ENCODE data around the gene EFCAB12. TPM values are rescaled to one million over a fixed set of nuclear protein-coding genes. Genes with fewer than 3 reads are reported as not detected.

The EFCAB12 gene
- total and polyA plus RNA-seq, 2 of the 4 experiments (the other 2 are of a cell fraction): under 0.01 to 0.17 TPM

GRCh38 chr3:129404610-129405009 is 23.8 kb downstream of the EFCAB12 start:
- Histone ChIP-seq H3K4me1 (ENCODE audit: control insufficient read depth, insufficient read depth, low read length) (peaks cover 2% of the 10 kb centered on the region; the same call in 1 of the 2 replicates), H3K27me3 (ENCODE audit: control insufficient read depth, insufficient read depth, low read length) (no peaks in the 10 kb centered on the region), H3K18ac (ENCODE audit: low read depth, low read length) (no peak overlapping the region), H2AK5ac (ENCODE audit: low read depth, low read length) (no peak overlapping the region; the same call in 1 of the 2 replicates), H3K9me1 (ENCODE audit: insufficient read depth, low read length) (no peaks in the 10 kb centered on the region), H4K5ac (ENCODE audit: low read depth, low read length) (no peak overlapping the region), H4K20me1 (ENCODE audit: insufficient read depth, low read length) (no peaks in the 10 kb centered on the region), H3K4me3 (ENCODE audit: insufficient read depth, low read depth, low read length) (no peak overlapping the region), H3K14ac (replicated peaks; ENCODE audit: low read depth, low read length) (no peak overlapping the region), H3K4ac (ENCODE audit: low read depth, low read length) (no peak overlapping the region), H3K36me3 (ENCODE audit: control insufficient read depth, insufficient read depth, low read length) (no peaks in the 10 kb centered on the region), H2AK9ac (replicated peaks; ENCODE audit: low read depth, low read length, poor library complexity) (no peak overlapping the region), H2AFZ (replicated peaks; ENCODE audit: low read length, poor library complexity) (no peak overlapping the region), H2BK20ac (ENCODE audit: low read depth, low read length) (no peak overlapping the region), H3K4me2 (ENCODE audit: low read depth, low read length) (no peak overlapping the region), H3K23ac (ENCODE audit: low read depth, low read length) (no peak overlapping the region; the same call in 1 of the 2 replicates), H3K56ac (ENCODE audit: extremely low read depth, insufficient read depth, low read length) (no peak overlapping the region), H3K9me3 (ENCODE audit: control insufficient read depth, insufficient read depth, low read length) (no peaks in the 10 kb centered on the region), H3K9ac (ENCODE audit: low read depth, low read length) (no peak overlapping the region), H4K8ac (ENCODE audit: low read depth in 2 of 2, low read length in 2 of 2) (no peak overlapping the region), H2BK15ac (ENCODE audit: low read depth, low read length) (no peak overlapping the region), H2BK5ac (ENCODE audit: low read depth, low read length, poor library complexity, severe bottlenecking) (no peak overlapping the region), H3K79me1 (ENCODE audit: low read depth in 1 of 2, low read length in 2 of 2) (no peaks in the 10 kb centered on the region), H3K27ac (ENCODE audit: insufficient read depth, low read length) (no peak overlapping the region), H4K91ac (ENCODE audit: insufficient read depth, low read depth, low read length) (no peak overlapping the region), H2BK120ac (ENCODE audit: low read depth, low read length) (no peak overlapping the region)
- DNase-seq (no peak), ATAC-seq (ENCODE audit: low read depth) (no peak)
- no TSS peak for BruUV-seq (replicated peaks)
- 57% methylated on average over 4 of the region's 5 CpGs; no CpG with 5 or more reads in 1 of the 2 experiments for WGBS, 2 experiments (ENCODE audit: extremely low coverage in 2 of 2, insufficient read length in 1 of 2)
- dilution Hi-C loops (cut with HindIII; ENCODE audit: low sequenced_read_pairs, unreplicated experiment): no loop called here
- POLR2A ChIA-PET (ENCODE audit: unreplicated experiment): no interaction called here
- TF ChIP-seq RCOR1 (IDR thresholded peaks at IDR 0.05; ENCODE audit: insufficient replicate concordance, low read length) (no peak), POLR2A (IDR thresholded peaks at IDR 0.05; ENCODE audit: low read depth, low read length) (no peak), BHLHE40 (IDR thresholded peaks at IDR 0.05; ENCODE audit: low read depth, low read length) (no peak), SMC3 (IDR thresholded peaks at IDR 0.05; ENCODE audit: low read depth, low read length) (no peak), FOS (IDR thresholded peaks at IDR 0.05; ENCODE audit: low read depth, low read length) (no peak), MAFK (IDR thresholded peaks at IDR 0.05; ENCODE audit: low read depth, low read length) (no peak), ELK1 (IDR thresholded peaks at IDR 0.05; ENCODE audit: borderline replicate concordance, low read depth, low read length) (no peak), USF2 (IDR thresholded peaks at IDR 0.05; ENCODE audit: low read depth, low read length) (no peak)
- CTCF ChIA-PET: no interaction called here
- intact Hi-C loops (cut with micrococcal nuclease): no loop called here
- in situ Hi-C loops (cut with MboI; ENCODE audit: low sequenced_read_pairs): no loop called here
